K562 (cell line): Measurements from ENCODE around the gene DYRK1A. TPM values are rescaled to one million over a fixed set of nuclear protein-coding genes. Genes with fewer than 3 reads are reported as not detected.

Source experiments
- ATF2 ChIP-seq: sonication (generic); formaldehyde crosslinking; IDR thresholded peaks from 2 replicates; pipeline ENCODE4 v1.8.1; 2022; ENCODE audit warnings: missing genetic modification reagents
- C11orf30 ChIP-seq: fragments of 450-650 bp; IDR thresholded peaks from 2 replicates; pipeline ENCODE4 v1.6.1; 2016; ENCODE audit warnings: low read depth, mild to moderate bottlenecking
- EWSR1 ChIP-seq: fragments of 450-650 bp; IDR thresholded peaks from 2 replicates; pipeline ENCODE4 v1.6.1; 2018; ENCODE audit warnings: borderline replicate concordance, mild to moderate bottlenecking, low read depth, moderate library complexity; ENCODE audit not compliant: partially characterized antibody
- IRF1 ChIP-seq: sonication (generic); formaldehyde crosslinking; IDR thresholded peaks from 2 replicates; pipeline ENCODE4 v1.8.0; 2022; ENCODE audit warnings: missing genetic modification reagents, mild to moderate bottlenecking, borderline replicate concordance
- NFE2L1 ChIP-seq: fragments of 450-650 bp; IDR thresholded peaks from 2 replicates; pipeline ENCODE4 v1.6.1; 2016; ENCODE audit warnings: missing genetic modification characterization, low read depth, mild to moderate bottlenecking, missing compliant biosample characterization, moderate library complexity, borderline replicate concordance
- POLR3G ChIP-seq: IDR thresholded peaks from 2 replicates; pipeline ENCODE4 v1.6.1; 2011; ENCODE audit not compliant: insufficient read length, insufficient replicate concordance; ENCODE audit errors: extremely low read depth
- RCOR1 ChIP-seq, 2 experiments: IDR thresholded peaks; 2 replicates each; pipeline ENCODE4 v1.6.1; 2012; ENCODE audit warnings: low read depth in 2 of 2, low read length in 2 of 2, borderline replicate concordance in 1 of 2, improper control_type of control experiment in 1 of 2
- SNIP1 ChIP-seq: fragments of 450-650 bp; IDR thresholded peaks from 2 replicates; pipeline ENCODE4 v1.7.1; 2017; ENCODE audit warnings: low read depth, mild to moderate bottlenecking
- SOX6 ChIP-seq: fragments of 450-650 bp; IDR thresholded peaks from 2 replicates; pipeline ENCODE4 v1.6.1; 2014; ENCODE audit warnings: mild to moderate bottlenecking
- SUPT5H ChIP-seq: fragments of 450-650 bp; IDR thresholded peaks from 2 replicates; pipeline ENCODE4 v1.6.1; 2016
- TCF7 ChIP-seq: sonication (generic); IDR thresholded peaks from 2 replicates; pipeline ENCODE4 v1.6.1; 2016; ENCODE audit warnings: antibody characterized with exemption, borderline replicate concordance
- ZBED1 ChIP-seq: IDR thresholded peaks from 2 replicates; pipeline ENCODE4 v1.6.1; 2014
- ZFP1 ChIP-seq: fragments of 450-650 bp; formaldehyde crosslinking; IDR thresholded peaks from 2 replicates; pipeline ENCODE4 v1.4.0; 2020; ENCODE audit warnings: mild to moderate bottlenecking, mixed read lengths
- ZFPM2 ChIP-seq: fragments of 250-450 bp; sonication (Bioruptor Pico); IDR thresholded peaks from 2 replicates; pipeline ENCODE4 v1.5.1; 2022; ENCODE audit warnings: mild to moderate bottlenecking
- ZNF165 ChIP-seq: fragments of 250-450 bp; sonication (Bioruptor Pico); IDR thresholded peaks from 2 replicates; pipeline ENCODE4 v1.4.0; 2020; ENCODE audit warnings: borderline replicate concordance
- ZNF445 ChIP-seq: fragments of 250-450 bp; sonication (Bioruptor Pico); IDR thresholded peaks from 2 replicates; pipeline ENCODE4 v1.4.0; 2020; ENCODE audit warnings: low read depth, mild to moderate bottlenecking, moderate library complexity
- ZNF740 ChIP-seq, 3 experiments: fragments of 200-800 bp in 1 of 3; sonication (Bioruptor generic) in 1 of 3; sonication (generic) in 1 of 3; formaldehyde crosslinking in 1 of 3; IDR thresholded peaks; 2 replicates each; pipeline versions ENCODE4 v1.6.1 to v1.8.0; 2016 to 2022; ENCODE audit warnings: mild to moderate bottlenecking in 2 of 3, missing compliant biosample characterization in 2 of 3, missing genetic modification characterization in 2 of 3, missing genetic modification reagents in 1 of 3
- polyA plus RNA-seq, 8 experiments: library from polyadenylated mRNA; depleted of rRNA in 4 of 8; stranded (reverse) in 5 of 8; unstranded in 3 of 8; fragments of >200 nt; fragmentation: Nextera tagmentation in 2 of 8; fragmentation: Illumina TruSeq in 1 of 8; extraction: Ambion mirVana in 2 of 8; extraction: Trizol in 1 of 8; gene quantifications; 2 replicates each; pipeline versions ENCODE4 v1.2.1 to v1.2.3, GENCODE V29; 2011 to 2014; ENCODE audit warnings: inconsistent platforms in 1 of 8, missing spikeins in 1 of 8
- total RNA-seq, 7 experiments: library from RNA; depleted of rRNA in 6 of 7; stranded (reverse); fragments of >200 nt in 6 of 7; fragmentation: Illumina TruSeq in 2 of 7; extraction: Trizol in 2 of 7; gene quantifications; 2 replicates each; pipeline versions ENCODE4 v1.2.1 to v1.2.3, GENCODE V29; 2011 to 2021; ENCODE audit warnings: low replicate concordance in 1 of 7
- TF ChIP-seq, protein P1 (sequence below): fragments of 250-450 bp; sonication (Bioruptor Pico); IDR thresholded peaks from 2 replicates; pipeline ENCODE4 v1.5.0; 2021; ENCODE audit warnings: mild to moderate bottlenecking, moderate library complexity
- TF ChIP-seq, protein P2 (sequence below): fragments of 250-450 bp; sonication (Bioruptor Pico); IDR thresholded peaks from 2 replicates; pipeline ENCODE4 v1.5.0; 2020; ENCODE audit warnings: mild to moderate bottlenecking, borderline replicate concordance

Gene DYRK1A
- total and polyA plus RNA-seq, 9 of the 15 experiments (the other 6 are each of a cell fraction or from before 2014, with no cell fraction given) = 3.7 to 64.8 (median 42.3) TPM

DNA sequence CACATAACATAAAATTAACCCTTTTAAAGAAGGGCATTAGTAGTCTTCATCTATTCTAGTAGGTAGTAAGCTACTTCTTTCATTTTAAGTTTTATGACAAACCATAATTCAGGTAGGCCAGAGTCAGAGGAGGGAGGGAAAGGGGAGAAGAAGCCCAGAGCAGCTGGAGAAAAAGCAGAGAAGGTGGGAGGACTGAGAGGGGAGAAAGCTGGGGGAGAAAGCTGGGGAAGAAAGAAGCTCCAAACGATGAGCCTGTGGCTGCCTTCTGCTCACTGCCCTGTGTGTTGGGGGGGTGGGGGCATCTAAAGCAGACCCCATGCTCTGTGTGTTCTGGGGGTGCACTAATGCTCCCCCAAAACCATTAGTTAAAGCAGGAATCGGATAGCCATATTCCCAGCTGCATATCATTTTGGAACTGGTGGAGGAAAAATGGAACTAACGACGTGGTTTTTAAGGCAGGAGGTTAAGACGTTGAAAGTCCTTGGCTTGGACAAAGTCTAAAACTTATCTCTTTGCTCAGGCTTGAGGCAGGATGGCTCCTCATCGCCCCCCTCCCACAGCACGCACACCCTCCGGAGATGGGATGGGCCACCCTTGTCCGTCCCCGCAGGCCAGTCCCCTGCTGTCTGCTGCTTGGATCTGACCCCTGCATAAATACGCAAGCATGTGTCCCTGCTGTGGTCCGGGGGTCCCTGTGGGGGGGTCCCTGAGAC, 184.2 kb downstream of the DYRK1A start (continued):
- TF ChIP-seq, protein P1, sequence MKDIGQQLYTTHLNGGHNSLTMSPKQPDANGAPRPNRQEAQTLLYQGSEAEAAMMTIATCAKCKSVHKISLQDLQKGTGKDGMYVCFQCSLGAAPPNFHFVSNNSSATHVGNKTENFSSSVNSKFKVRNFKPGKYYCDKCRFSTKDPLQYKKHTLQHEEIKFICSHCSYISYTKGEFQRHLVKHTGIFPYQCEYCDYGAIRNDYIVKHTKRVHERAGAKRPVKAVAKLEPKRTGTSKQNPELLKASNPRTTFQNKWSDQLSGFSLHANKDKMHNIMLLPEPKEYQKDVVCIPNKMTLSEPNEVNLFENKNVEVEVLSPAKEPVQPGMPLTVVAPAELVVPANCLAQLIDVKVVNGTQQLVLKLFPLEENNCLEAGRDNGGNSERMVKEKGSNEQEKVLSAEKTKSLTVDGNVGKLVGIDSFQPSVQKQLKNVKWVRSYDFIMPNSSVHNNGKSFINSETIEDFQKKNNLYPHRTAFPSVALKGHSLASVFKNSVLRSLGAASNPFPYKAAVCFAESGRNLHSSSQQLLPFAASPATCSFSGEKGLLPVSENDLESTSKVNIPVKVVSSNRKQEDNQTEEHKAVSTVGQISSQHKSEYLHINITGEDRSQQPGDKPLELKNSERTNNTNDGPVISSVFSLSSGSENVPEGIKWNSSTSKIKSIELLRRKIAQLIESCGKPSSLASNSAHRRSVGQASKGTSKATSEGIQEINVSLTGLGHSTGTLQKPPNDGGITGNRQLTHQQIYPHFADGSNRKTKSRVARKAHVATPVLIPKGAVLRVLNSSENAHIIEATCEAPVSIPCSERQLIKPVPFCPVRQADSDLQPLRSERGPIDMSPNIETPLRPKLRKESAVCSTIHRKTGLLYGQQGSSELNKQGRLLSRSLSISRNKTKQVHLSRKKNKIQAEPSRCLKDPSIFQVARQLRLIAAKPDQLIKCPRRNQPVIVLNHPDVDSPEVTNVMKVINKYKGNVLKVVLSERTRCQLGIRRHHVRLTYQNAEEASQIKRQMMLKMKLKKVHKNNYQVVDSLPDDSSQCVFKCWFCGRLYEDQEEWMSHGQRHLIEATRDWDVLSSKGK (CRISPR knock-in tag) = no peak
- TF ChIP-seq ZNF445 (no peak), EWSR1 (no peak), ZBED1 (no peak), ZFPM2 (CRISPR knock-in tag) (no peak), IRF1 (CRISPR knock-in tag) (no peak), RCOR1 (IDR thresholded peaks at IDR 0.05; ENCODE audit: borderline replicate concordance in 1 of 2, low read depth in 2 of 2, low read length in 2 of 2) (no peak), ATF2 (CRISPR knock-in tag) (no peak), ZFP1 (no peak), ZNF740 (CRISPR knock-in tag; IDR thresholded peaks at IDR 0.05) (no peak), ZNF740 (tag; IDR thresholded peaks at IDR 0.05) (0 out of 4 replicates have a peak, but pooled peaks of 1 of the 2 experiments have one; percentile 35), NFE2L1 (tag) (no peak), SUPT5H (no peak), TCF7 (no peak), SOX6 (no peak), SNIP1 (no peak), POLR3G (no peak), ZNF165 (CRISPR knock-in tag) (no peak), C11orf30 (no peak)
- TF ChIP-seq, protein P2, sequence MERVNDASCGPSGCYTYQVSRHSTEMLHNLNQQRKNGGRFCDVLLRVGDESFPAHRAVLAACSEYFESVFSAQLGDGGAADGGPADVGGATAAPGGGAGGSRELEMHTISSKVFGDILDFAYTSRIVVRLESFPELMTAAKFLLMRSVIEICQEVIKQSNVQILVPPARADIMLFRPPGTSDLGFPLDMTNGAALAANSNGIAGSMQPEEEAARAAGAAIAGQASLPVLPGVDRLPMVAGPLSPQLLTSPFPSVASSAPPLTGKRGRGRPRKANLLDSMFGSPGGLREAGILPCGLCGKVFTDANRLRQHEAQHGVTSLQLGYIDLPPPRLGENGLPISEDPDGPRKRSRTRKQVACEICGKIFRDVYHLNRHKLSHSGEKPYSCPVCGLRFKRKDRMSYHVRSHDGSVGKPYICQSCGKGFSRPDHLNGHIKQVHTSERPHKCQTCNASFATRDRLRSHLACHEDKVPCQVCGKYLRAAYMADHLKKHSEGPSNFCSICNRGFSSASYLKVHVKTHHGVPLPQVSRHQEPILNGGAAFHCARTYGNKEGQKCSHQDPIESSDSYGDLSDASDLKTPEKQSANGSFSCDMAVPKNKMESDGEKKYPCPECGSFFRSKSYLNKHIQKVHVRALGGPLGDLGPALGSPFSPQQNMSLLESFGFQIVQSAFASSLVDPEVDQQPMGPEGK = no peak
